ENCODE measurements around the gene SEC14L2.

Gene SEC14L2

GRCh38 chr22:30396871-30397655 lies at the start of gene SEC14L2:
SEC14L2 (plus strand) TSS chr22:30397018; CDS start chr22:30397117, 99 bp downstream.
- peak; percentile 43 to 56 for DNase-seq

GRCh38 chr22:30347255-30347892 lies 49.4 kb upstream of the SEC14L2 start:
- no peak for DNase-seq

- no peak for DNase-seq
Observed at GRCh38 chr22:30348404-30348803, 48.4 kb upstream of the SEC14L2 start.

- DNase-seq: no peak
Observed at GRCh38 chr22:30348809-30349208, 48.0 kb upstream of the SEC14L2 start.

GRCh38 chr22:30351226-30351625 lies 45.6 kb upstream of the SEC14L2 start:
- no peak for DNase-seq

- no peak for DNase-seq
Observed at GRCh38 chr22:30354644-30355043, 42.2 kb upstream of the SEC14L2 start.

GRCh38 chr22:30356449-30357235 lies 40.2 kb upstream of the SEC14L2 start, which contains the start of the genes CCDC157 and SF3A1:
CCDC157 (plus strand) TSS chr22:30357007; CDS start chr22:30366001, 8,994 bp downstream.
SF3A1 (minus strand) TSS chr22:30356894; CDS start chr22:30356792, 102 bp downstream.
- DNase-seq: peak; percentile 86

- no peak for DNase-seq
Observed at GRCh38 chr22:30357236-30357570, 39.6 kb upstream of the SEC14L2 start.

- DNase-seq: no peak
Observed at GRCh38 chr22:30357650-30358215, 39.1 kb upstream of the SEC14L2 start.

GRCh38 chr22:30358541-30358940 lies 38.3 kb upstream of the SEC14L2 start:
- DNase-seq: no peak

- DNase-seq: no peak
Observed at GRCh38 chr22:30361916-30362650, 34.7 kb upstream of the SEC14L2 start.

GRCh38 chr22:30362651-30363281 lies 34.1 kb upstream of the SEC14L2 start:
- no peak for DNase-seq

- DNase-seq: no peak
Observed at GRCh38 chr22:30365891-30366290, 30.9 kb upstream of the SEC14L2 start.

GRCh38 chr22:30368420-30368819 lies 28.4 kb upstream of the SEC14L2 start:
- no peak for DNase-seq

- no peak for DNase-seq
Observed at GRCh38 chr22:30370641-30371230, 26.1 kb upstream of the SEC14L2 start.

- no peak for DNase-seq
Observed at GRCh38 chr22:30371321-30371720, 25.5 kb upstream of the SEC14L2 start.

- no peak for DNase-seq
Observed at GRCh38 chr22:30371981-30372380, 24.8 kb upstream of the SEC14L2 start.

- peak in 1 of 2 donors; percentile 29 for DNase-seq
Observed at GRCh38 chr22:30372915-30373314, 23.9 kb upstream of the SEC14L2 start.

- no peak for DNase-seq
Observed at GRCh38 chr22:30373331-30374325, 23.2 kb upstream of the SEC14L2 start.

- no peak for DNase-seq
Observed at GRCh38 chr22:30375312-30375849, 21.4 kb upstream of the SEC14L2 start.

Data from CD4-positive, alpha-beta T cell treated with Interleukin-4 for 1 hour (primary cell).